KMS-11 (cell line): Measurements from ENCODE around the gene KRT25.

Experiments used
- H2AFZ ChIP-seq: fragments of 200-600 bp; sonication (generic); 2 replicates; pipeline ENCODE4 v1.6.1; 2016; ENCODE audit warnings: antibody characterized with exemption, mixed run types, low read depth
- H3K27ac ChIP-seq: fragments of 200-600 bp; sonication (generic); 2 replicates; pipeline ENCODE4 v1.6.1; 2016; ENCODE audit warnings: mild to moderate bottlenecking, mixed run types
- H3K27me3 ChIP-seq: fragments of 200-600 bp; sonication (generic); 2 replicates; pipeline ENCODE4 v1.6.1; 2017; ENCODE audit warnings: mild to moderate bottlenecking, low read depth, mixed run types, moderate library complexity; ENCODE audit not compliant: insufficient read depth
- H3K36me3 ChIP-seq: fragments of 200-600 bp; sonication (generic); 2 replicates; pipeline ENCODE4 v1.6.1; 2017; ENCODE audit warnings: mild to moderate bottlenecking, mixed run types; ENCODE audit not compliant: insufficient read depth
- H3K4me1 ChIP-seq: fragments of 200-600 bp; sonication (generic); 2 replicates; pipeline ENCODE4 v1.6.1; 2016; ENCODE audit warnings: mild to moderate bottlenecking, low read depth, mixed run types; ENCODE audit not compliant: poor library complexity, severe bottlenecking
- H3K4me2 ChIP-seq: fragments of 200-600 bp; sonication (generic); 2 replicates; pipeline ENCODE4 v1.7.0; 2016; ENCODE audit warnings: mild to moderate bottlenecking, mixed run types
- H3K4me3 ChIP-seq: fragments of 200-600 bp; sonication (generic); IDR thresholded peaks from 2 replicates; pipeline ENCODE4 v1.6.1; 2017; ENCODE audit warnings: low read depth, low read length, mixed read lengths; ENCODE audit not compliant: insufficient read depth
- H3K79me2 ChIP-seq: fragments of 200-600 bp; sonication (generic); 2 replicates; pipeline ENCODE4 v1.6.1; 2016; ENCODE audit warnings: low read depth, mixed run types; ENCODE audit not compliant: insufficient read depth
- H3K9ac ChIP-seq: fragments of 200-600 bp; sonication (generic); 2 replicates; pipeline ENCODE4 v1.6.1; 2016; ENCODE audit warnings: mild to moderate bottlenecking, mixed run types
- H4K20me1 ChIP-seq: fragments of 200-600 bp; sonication (generic); 2 replicates; pipeline ENCODE4 v1.6.1; 2016; ENCODE audit warnings: mild to moderate bottlenecking, mixed run types; ENCODE audit not compliant: insufficient read depth
- TF ChIP-seq, protein P1 (sequence below): fragments of 200-600 bp; sonication (generic); conservative IDR thresholded peaks from 2 replicates; pipeline ENCODE4 v1.6.1; 2017; ENCODE audit warnings: low read depth, mild to moderate bottlenecking, antibody characterized with exemption, low read length, moderate library complexity, mixed read lengths

Gene KRT25

DNA sequence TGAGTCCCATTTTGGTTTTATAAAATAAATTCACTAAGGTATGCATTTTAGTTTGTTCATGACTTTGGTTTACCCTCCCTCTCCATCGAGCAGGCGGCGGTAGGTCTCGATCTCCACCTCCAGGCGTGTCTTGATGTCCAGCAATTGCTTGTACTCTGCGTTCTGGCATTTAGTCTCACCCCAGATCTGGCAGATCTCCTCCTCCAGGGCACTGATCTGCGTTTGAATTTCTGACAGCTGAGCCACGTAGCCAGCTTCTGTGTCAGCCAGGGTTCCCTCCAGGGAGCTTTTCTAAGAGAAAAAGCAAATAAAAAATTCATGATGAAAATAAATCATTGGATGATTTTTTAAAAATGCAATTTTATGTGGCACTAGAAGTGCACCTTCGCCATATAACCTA lies 55.8 kb downstream of the KRT25 start:
- Histone ChIP-seq H3K4me3 (no peak overlapping the region), H3K79me2 (no peaks in the 10 kb centered on the region), H3K27me3 (no peaks in the 10 kb centered on the region), H3K36me3 (no peaks in the 10 kb centered on the region), H4K20me1 (no peaks in the 10 kb centered on the region), H3K4me2 (no peak overlapping the region), H3K4me1 (no peaks in the 10 kb centered on the region), H3K27ac (no peak overlapping the region), H3K9ac (no peak overlapping the region), H2AFZ (no peak overlapping the region)
- TF ChIP-seq, protein P1, sequence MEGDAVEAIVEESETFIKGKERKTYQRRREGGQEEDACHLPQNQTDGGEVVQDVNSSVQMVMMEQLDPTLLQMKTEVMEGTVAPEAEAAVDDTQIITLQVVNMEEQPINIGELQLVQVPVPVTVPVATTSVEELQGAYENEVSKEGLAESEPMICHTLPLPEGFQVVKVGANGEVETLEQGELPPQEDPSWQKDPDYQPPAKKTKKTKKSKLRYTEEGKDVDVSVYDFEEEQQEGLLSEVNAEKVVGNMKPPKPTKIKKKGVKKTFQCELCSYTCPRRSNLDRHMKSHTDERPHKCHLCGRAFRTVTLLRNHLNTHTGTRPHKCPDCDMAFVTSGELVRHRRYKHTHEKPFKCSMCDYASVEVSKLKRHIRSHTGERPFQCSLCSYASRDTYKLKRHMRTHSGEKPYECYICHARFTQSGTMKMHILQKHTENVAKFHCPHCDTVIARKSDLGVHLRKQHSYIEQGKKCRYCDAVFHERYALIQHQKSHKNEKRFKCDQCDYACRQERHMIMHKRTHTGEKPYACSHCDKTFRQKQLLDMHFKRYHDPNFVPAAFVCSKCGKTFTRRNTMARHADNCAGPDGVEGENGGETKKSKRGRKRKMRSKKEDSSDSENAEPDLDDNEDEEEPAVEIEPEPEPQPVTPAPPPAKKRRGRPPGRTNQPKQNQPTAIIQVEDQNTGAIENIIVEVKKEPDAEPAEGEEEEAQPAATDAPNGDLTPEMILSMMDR, result no peak
